Erythroblast (primary cell): ENCODE results near the gene AGAP2.

Experiments used
- DNase-seq, 2 experiments: peaks; one replicate each; lab custom pipeline; 2025; lab: John Stamatoyannopoulos, UW
- GATA1 ChIP-seq: IDR thresholded peaks from 2 replicates; pipeline ENCODE4 v1.6.1; 2011; ENCODE audit warnings: low read depth, mild to moderate bottlenecking, control low read depth, low read length, moderate library complexity
- POLR2A ChIP-seq: IDR thresholded peaks from 2 replicates; pipeline ENCODE4 v1.6.1; 2011; ENCODE audit warnings: mild to moderate bottlenecking, low read length

AGAP2 gene

GRCh38 chr12:57753756-57754337, 15.3 kb upstream of the AGAP2 start:
- TF ChIP-seq GATA1 (no peak), POLR2A (peak; percentile 15)
- peak; percentile 57 to 64 for DNase-seq

- no peak for DNase-seq
- TF ChIP-seq POLR2A (peak; percentile 29), GATA1 (no peak)
Measured at GRCh38 chr12:57752668-57753000, 14.1 kb upstream of the AGAP2 start.

- TF ChIP-seq GATA1 = no peak
- peak; percentile 88 for TF ChIP-seq POLR2A
- peak; percentile 100 for DNase-seq
Measured at GRCh38 chr12:57751788-57752667, 13.5 kb upstream of the AGAP2 start, which contains the start of gene CDK4. CDK4 (minus strand) TSS chr12:57752310; CDS start chr12:57751717, 593 bp downstream.

GRCh38 chr12:57751432-57751787, 12.9 kb upstream of the AGAP2 start:
- TF ChIP-seq POLR2A (no peak), GATA1 (no peak)
- DNase-seq = no peak

GRCh38 chr12:57750561-57751431, 12.3 kb upstream of the AGAP2 start:
- no peak for DNase-seq

GRCh38 chr12:57749061-57749460, 10.5 kb upstream of the AGAP2 start:
- no peak for DNase-seq
- TF ChIP-seq POLR2A (no peak), GATA1 (no peak)

More at GRCh38 chr12:57750561-57751431, 12.3 kb upstream of the AGAP2 start:
- TF ChIP-seq POLR2A (no peak), GATA1 (no peak)

GRCh38 chr12:57746025-57746424, 7.5 kb upstream of the AGAP2 start:
- no peak for DNase-seq
- no peak for TF ChIP-seq GATA1
- TF ChIP-seq POLR2A = no peak

- peak; percentile 73 for TF ChIP-seq POLR2A
- no peak for TF ChIP-seq GATA1
Measured at GRCh38 chr12:57745485-57745881, 6.9 kb upstream of the AGAP2 start.

GRCh38 chr12:57744777-57745484, 6.4 kb upstream of the AGAP2 start, which contains the start of gene TSPAN31:
TSPAN31 (plus strand) TSS chr12:57745039; CDS start chr12:57745155, 116 bp downstream.
- DNase-seq = peak; percentile 97 to 98
- TF ChIP-seq GATA1 = no peak
- peak; percentile 73 for TF ChIP-seq POLR2A

More at GRCh38 chr12:57745485-57745881, 6.9 kb upstream of the AGAP2 start:
- DNase-seq = no peak

- TF ChIP-seq POLR2A (no peak), GATA1 (no peak)
- DNase-seq = peak; percentile 91 to 93
Measured at GRCh38 chr12:57744194-57744776, 5.7 kb upstream of the AGAP2 start.

GRCh38 chr12:57743769-57744168, 5.2 kb upstream of the AGAP2 start:
- DNase-seq = no peak
- TF ChIP-seq GATA1 (no peak), POLR2A (no peak)

GRCh38 chr12:57741844-57742738, 3.5 kb upstream of the AGAP2 start:
- TF ChIP-seq POLR2A (no peak), GATA1 (no peak)
- peak; percentile 27 to 31 for DNase-seq
